Naive B cell (primary cell): ENCODE results near the gene PSMB2. TPM values are rescaled to one million over a fixed set of nuclear protein-coding genes. Genes with fewer than 3 reads are reported as not detected.
"Not testable (repeated sequence)": the region's sequence is repeated elsewhere in the genome, so short reads cannot be mapped to it uniquely, and the experiment has no call there.

Experiments used
- ATAC-seq, 2 donors: fragments of 150-1000 bp; cut with Tn5 transposase; 2 replicates each; pipeline ENCODE4 v1.10.0; 2021; ENCODE audit warnings: low read depth in 2 of 2, mild to moderate bottlenecking in 2 of 2, moderate library complexity in 2 of 2
- DNase-seq: peaks from one replicate; pipeline ENCODE4 v3.0.0; 2022
- H3K27ac Mint-ChIP-seq, 6 donors: one replicate each; pipeline ENCODE4 v1.8.0; 2020 to 2022; ENCODE audit warnings: mild to moderate bottlenecking in 6 of 6, mixed read lengths in 6 of 6, moderate library complexity in 5 of 6, inconsistent platforms in 2 of 6
- H3K27me3 Mint-ChIP-seq, 3 donors: one replicate each; pipeline ENCODE4 v1.8.0; 2021 to 2022; ENCODE audit warnings: mixed read lengths in 3 of 3, mild to moderate bottlenecking in 1 of 3
- H3K36me3 Mint-ChIP-seq, 2 donors: one replicate each; pipeline ENCODE4 v1.8.0; 2020 to 2022; ENCODE audit warnings: mixed read lengths in 2 of 2, inconsistent platforms in 1 of 2, mild to moderate bottlenecking in 1 of 2
- H3K4me1 Mint-ChIP-seq, 3 donors: one replicate each; pipeline ENCODE4 v1.8.0; 2020 to 2022; ENCODE audit warnings: mixed read lengths in 3 of 3, inconsistent platforms in 1 of 3, mild to moderate bottlenecking in 1 of 3, moderate library complexity in 1 of 3
- H3K4me3 Mint-ChIP-seq, 8 donors: one replicate each; pipeline ENCODE4 v1.8.0; 2020 to 2022; ENCODE audit warnings: mild to moderate bottlenecking in 8 of 8, mixed read lengths in 8 of 8, moderate library complexity in 8 of 8, inconsistent platforms in 2 of 8
- H3K9me3 Mint-ChIP-seq, 7 donors: one replicate each; pipeline ENCODE4 v1.8.0; 2020 to 2022; ENCODE audit warnings: mixed read lengths in 7 of 7, mild to moderate bottlenecking in 5 of 7, inconsistent platforms in 2 of 7, moderate library complexity in 1 of 7
- polyA plus RNA-seq, 6 donors: library from polyadenylated mRNA; unstranded; fragments of 300-500 nt; fragmentation: Illumina TruSeq; gene quantifications; one replicate each; pipeline ENCODE4 v1.2.3, GENCODE V29; 2021; ENCODE audit warnings: low read depth in 6 of 6

PSMB2 gene
- 10 to 100 TPM; 59.7 to 69.0 (median 65.9) TPM for polyA plus RNA-seq

DNA sequence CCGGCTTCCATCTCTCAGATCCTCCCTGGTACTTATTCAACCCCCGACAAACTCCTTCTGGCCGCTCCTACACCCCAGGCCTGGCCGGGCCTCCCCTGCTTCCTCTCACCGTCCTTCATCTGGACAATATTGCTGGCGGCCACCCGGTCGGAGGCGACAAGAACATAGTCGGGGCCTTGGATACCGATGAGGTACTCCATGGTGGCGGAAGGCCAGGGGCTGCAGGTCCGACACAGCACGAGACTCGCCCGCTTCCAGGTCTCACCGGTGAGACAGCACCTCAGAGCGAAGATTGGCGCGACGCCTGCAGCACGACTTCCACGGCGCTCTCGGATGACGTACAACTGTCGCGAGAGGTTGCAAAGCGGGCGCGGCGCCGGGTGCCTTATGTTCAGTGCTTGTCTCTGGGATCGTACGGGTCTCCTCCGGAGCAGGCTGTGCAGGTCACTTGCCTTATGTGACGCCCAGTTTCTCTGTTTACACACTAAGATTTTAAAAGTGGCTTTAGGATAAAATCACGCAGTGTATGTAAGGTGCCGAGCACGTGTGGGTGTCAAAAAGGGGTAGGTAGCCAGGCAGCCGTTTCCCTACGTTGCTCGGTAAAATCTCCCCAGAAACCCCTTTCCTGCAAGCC, at the start of gene PSMB2:
PSMB2 (minus strand) TSS at position 294 of the 634 bp plus-strand sequence; CDS start at position 200, 94 bp downstream.
- H3K27me3 Mint-ChIP-seq: peaks cover 13 to 23% (median 18%) of the 10 kb centered on the region in 3 donors
- H3K4me3 Mint-ChIP-seq: peak within 1 kb of the TSS; percentile 97 to 100 (median 100)
- ATAC-seq (peak; percentile 93 to 94), DNase-seq (peak; percentile 91)
- no peaks in the 10 kb centered on the region for H3K9me3 Mint-ChIP-seq
- peak within 1 kb of the TSS; percentile 97 to 99 (median 98) for H3K27ac Mint-ChIP-seq
- peaks cover 16 to 41% (median 35%) of the 10 kb centered on the region in 3 donors for H3K4me1 Mint-ChIP-seq
- H3K36me3 Mint-ChIP-seq: peaks cover 0 to 7% of the 10 kb centered on the region in 2 donors

DNA sequence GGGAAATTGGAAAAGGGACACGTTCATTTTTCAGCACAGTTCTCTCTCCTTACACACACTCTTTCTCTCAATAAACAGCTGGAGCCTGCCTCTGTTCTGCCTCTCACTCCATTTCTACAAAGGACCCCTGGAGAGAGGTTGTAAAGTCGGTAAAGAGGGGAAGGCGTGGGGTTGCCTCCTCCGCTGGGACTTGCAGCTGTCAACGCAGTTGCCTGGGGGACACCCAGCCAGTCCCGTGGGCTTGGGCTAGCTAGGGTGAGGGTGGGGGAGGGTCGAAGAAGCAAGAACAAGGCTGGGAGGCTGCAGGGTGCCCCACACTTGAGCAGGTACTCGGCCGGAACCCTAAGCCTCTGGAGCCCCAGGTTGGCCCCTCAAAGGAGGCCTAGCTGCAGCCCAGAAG, 49.8 kb upstream of the PSMB2 start:
- no peak overlapping the region for H3K4me3 Mint-ChIP-seq
- H3K27ac Mint-ChIP-seq: peak overlapping the region in 1 of 6 donors; percentile 2
- peaks cover 0 to 5% (median 0%) of the 10 kb centered on the region in 7 donors for H3K9me3 Mint-ChIP-seq
- H3K36me3 Mint-ChIP-seq: no peaks in the 10 kb centered on the region
- ATAC-seq (no peak), DNase-seq (no peak)
- no peaks in the 10 kb centered on the region for H3K4me1 Mint-ChIP-seq
- H3K27me3 Mint-ChIP-seq: peaks cover 20 to 61% (median 43%) of the 10 kb centered on the region in 3 donors

GRCh38 chr1:35690103-35690502, 48.8 kb upstream of the PSMB2 start:
- not testable (repeated sequence) for H3K36me3 Mint-ChIP-seq, H3K4me3 Mint-ChIP-seq, ATAC-seq, H3K4me1 Mint-ChIP-seq, H3K9me3 Mint-ChIP-seq, DNase-seq
- peaks cover 24 to 59% (median 38%) of the 10 kb centered on the region in 3 donors for H3K27me3 Mint-ChIP-seq
- H3K27ac Mint-ChIP-seq: peak overlapping the region in 1 of 6 donors; percentile 64

- Mint-ChIP-seq H3K4me1 (no peaks in the 10 kb centered on the region), H3K27ac (no peak overlapping the region), H3K27me3 (peaks cover 24 to 66% (median 47%) of the 10 kb centered on the region in 3 donors), H3K4me3 (no peak overlapping the region), H3K9me3 (peaks cover 0 to 5% (median 0%) of the 10 kb centered on the region in 7 donors), H3K36me3 (no peaks in the 10 kb centered on the region)
- DNase-seq: no peak
- ATAC-seq: no peak
These were observed 46.8 kb upstream of the PSMB2 start for GRCh38 chr1:35688161-35688560.

- DNase-seq (no peak), ATAC-seq (no peak)
- Mint-ChIP-seq H3K4me1 (no peaks in the 10 kb centered on the region), H3K36me3 (no peaks in the 10 kb centered on the region), H3K27ac (no peak overlapping the region), H3K27me3 (peaks cover 14 to 46% (median 32%) of the 10 kb centered on the region in 3 donors), H3K4me3 (no peak overlapping the region), H3K9me3 (no peaks in the 10 kb centered on the region)
These were observed 41.7 kb upstream of the PSMB2 start for GRCh38 chr1:35683012-35683411.

DNA sequence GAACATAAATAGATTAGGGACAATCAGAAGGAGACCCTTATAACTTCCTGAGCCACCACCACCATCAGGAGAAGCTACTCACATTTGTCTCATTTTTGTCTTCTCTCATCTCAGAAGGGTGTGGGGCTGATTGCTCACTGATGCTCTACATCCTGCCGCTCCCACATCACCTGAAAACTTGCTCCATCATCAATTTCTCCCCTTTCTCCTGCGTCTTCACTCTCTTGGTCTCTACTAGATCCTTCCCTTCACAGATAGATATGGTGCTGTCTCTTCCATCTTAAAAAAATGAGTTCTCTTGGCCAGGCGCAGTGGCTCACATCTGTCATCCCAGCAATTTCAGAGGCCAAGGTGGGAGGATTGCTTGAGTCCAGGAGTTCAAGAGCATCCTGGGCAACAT, 38.9 kb upstream of the PSMB2 start:
- H3K4me1 Mint-ChIP-seq: no peaks in the 10 kb centered on the region
- no peaks in the 10 kb centered on the region for H3K36me3 Mint-ChIP-seq
- peak overlapping the region in 1 of 6 donors; percentile 73 for H3K27ac Mint-ChIP-seq
- H3K27me3 Mint-ChIP-seq: peaks cover 18 to 35% (median 33%) of the 10 kb centered on the region in 3 donors
- ATAC-seq (no peak), DNase-seq (no peak)
- H3K9me3 Mint-ChIP-seq: no peaks in the 10 kb centered on the region
- no peak overlapping the region for H3K4me3 Mint-ChIP-seq

GRCh38 chr1:35675773-35676172, 34.4 kb upstream of the PSMB2 start:
- Mint-ChIP-seq H3K4me3 (no peak overlapping the region), H3K9me3 (no peaks in the 10 kb centered on the region), H3K4me1 (no peaks in the 10 kb centered on the region), H3K27me3 (peaks cover 34 to 40% (median 36%) of the 10 kb centered on the region in 3 donors), H3K36me3 (no peaks in the 10 kb centered on the region), H3K27ac (no peak overlapping the region)
- DNase-seq (no peak), ATAC-seq (no peak)

DNA sequence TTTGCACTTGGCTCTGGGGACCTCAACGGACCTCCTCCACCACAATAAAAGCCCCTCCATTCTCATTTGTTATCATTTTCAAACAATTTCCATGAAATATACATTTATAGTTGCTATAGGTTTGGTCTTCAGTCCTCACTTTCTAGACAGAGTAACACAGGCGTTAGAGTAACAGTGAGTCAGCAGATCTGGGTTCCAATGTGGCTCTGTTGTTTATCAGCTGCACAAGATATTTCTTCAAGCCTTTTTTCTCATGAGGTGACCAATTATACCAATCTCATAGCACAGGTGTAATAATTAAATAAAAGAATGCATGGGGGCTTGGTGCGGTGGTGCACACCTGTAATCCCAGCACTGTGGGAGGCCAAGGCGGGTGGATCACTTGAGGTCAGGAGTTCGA, 32.8 kb upstream of the PSMB2 start:
- Mint-ChIP-seq H3K4me3 (no peak overlapping the region), H3K27ac (no peak overlapping the region), H3K4me1 (no peaks in the 10 kb centered on the region), H3K36me3 (no peaks in the 10 kb centered on the region), H3K27me3 (peaks cover 33 to 39% (median 36%) of the 10 kb centered on the region in 3 donors), H3K9me3 (no peaks in the 10 kb centered on the region)
- DNase-seq: no peak
- ATAC-seq: no peak

GRCh38 chr1:35672116-35672515, 30.8 kb upstream of the PSMB2 start:
- DNase-seq (no peak), ATAC-seq (no peak)
- Mint-ChIP-seq H3K4me1 (no peaks in the 10 kb centered on the region), H3K4me3 (no peak overlapping the region), H3K27ac (no peak overlapping the region), H3K36me3 (no peaks in the 10 kb centered on the region), H3K27me3 (peaks cover 31 to 45% (median 39%) of the 10 kb centered on the region in 3 donors), H3K9me3 (no peaks in the 10 kb centered on the region)

DNA sequence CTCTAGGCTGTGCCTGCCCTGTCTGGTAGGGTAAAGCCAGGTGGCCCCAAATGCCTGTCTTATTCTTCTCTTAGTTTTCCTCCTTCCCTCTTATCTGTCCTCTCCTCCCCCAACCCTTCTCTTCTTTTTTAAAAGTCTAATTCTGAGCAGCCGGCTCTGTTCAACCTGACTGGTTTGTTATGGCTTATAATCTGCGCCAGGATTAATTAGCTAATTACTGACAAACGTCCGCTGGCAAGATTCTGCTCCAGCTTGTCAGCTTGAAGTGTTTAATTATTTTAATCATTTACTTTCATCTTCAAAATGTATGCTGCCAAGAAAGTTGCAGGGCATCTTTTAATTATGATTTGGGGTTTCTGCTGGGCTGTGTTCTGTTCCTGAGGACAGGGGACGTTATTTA, 27.2 kb upstream of the PSMB2 start:
- Mint-ChIP-seq H3K4me3 (no peak overlapping the region), H3K9me3 (no peaks in the 10 kb centered on the region), H3K27ac (no peak overlapping the region), H3K4me1 (no peaks in the 10 kb centered on the region), H3K27me3 (peaks cover 26 to 50% (median 44%) of the 10 kb centered on the region in 3 donors), H3K36me3 (no peaks in the 10 kb centered on the region)
- ATAC-seq: no peak
- no peak for DNase-seq

DNA sequence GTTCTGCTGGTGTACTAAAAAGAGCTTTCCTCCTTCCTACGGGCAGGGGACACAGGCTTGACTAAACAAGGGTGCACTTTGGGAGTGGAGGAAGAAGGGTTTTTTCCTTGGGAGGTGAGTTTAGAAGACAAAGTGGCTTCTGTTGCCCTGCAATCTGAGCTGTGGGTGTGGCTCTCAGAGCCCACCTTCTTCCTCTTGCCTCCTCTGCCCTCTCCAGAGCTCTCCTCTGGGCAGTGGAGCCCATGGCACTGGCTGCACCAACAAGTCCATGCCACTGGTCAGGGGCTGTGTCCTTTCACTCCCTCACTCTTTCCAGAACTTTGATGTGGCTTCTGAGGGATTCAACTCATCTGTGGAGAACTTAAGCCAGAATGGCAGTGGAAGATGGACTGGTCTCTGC, 25.6 kb upstream of the PSMB2 start:
- H3K9me3 Mint-ChIP-seq: no peaks in the 10 kb centered on the region
- H3K36me3 Mint-ChIP-seq: no peaks in the 10 kb centered on the region
- DNase-seq (no peak), ATAC-seq (no peak)
- no peaks in the 10 kb centered on the region for H3K4me1 Mint-ChIP-seq
- no peak overlapping the region for H3K4me3 Mint-ChIP-seq
- H3K27me3 Mint-ChIP-seq: peaks cover 11 to 38% (median 38%) of the 10 kb centered on the region in 3 donors
- no peak overlapping the region for H3K27ac Mint-ChIP-seq

DNA sequence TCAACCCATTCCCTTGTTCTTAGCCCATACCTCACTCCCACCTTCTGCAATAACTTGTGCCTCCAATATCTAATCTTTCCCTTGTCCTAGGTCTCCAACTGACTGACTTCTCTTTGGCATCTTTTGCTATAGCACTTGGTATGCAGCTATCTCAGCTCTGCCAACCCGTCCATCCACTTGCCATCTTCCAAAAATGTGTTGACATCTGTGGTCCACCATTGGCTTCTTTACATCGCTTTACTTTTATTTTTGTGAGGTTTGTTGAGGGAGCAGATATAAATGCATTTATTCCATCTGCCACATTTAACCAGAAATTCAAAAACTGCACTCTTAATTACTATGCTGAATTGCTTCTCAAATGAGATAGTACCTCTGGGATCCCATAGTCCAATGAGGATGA, 24.9 kb upstream of the PSMB2 start:
- no peak overlapping the region for H3K4me3 Mint-ChIP-seq
- no peaks in the 10 kb centered on the region for H3K4me1 Mint-ChIP-seq
- no peaks in the 10 kb centered on the region for H3K36me3 Mint-ChIP-seq
- H3K9me3 Mint-ChIP-seq: no peaks in the 10 kb centered on the region
- H3K27ac Mint-ChIP-seq: no peak overlapping the region
- H3K27me3 Mint-ChIP-seq: peaks cover 16 to 31% (median 31%) of the 10 kb centered on the region in 3 donors
- no peak for DNase-seq
- ATAC-seq: no peak

- H3K9me3 Mint-ChIP-seq: peaks cover 0 to 3% (median 0%) of the 10 kb centered on the region in 7 donors
- H3K27me3 Mint-ChIP-seq: peaks cover 20 to 25% (median 24%) of the 10 kb centered on the region in 3 donors
- no peak for DNase-seq
- H3K36me3 Mint-ChIP-seq: no peaks in the 10 kb centered on the region
- no peak for ATAC-seq
- no peak overlapping the region for H3K4me3 Mint-ChIP-seq
- no peaks in the 10 kb centered on the region for H3K4me1 Mint-ChIP-seq
- peak overlapping the region in 1 of 6 donors; percentile 85 for H3K27ac Mint-ChIP-seq
These were observed 22.1 kb upstream of the PSMB2 start for GRCh38 chr1:35663434-35663833.

DNA sequence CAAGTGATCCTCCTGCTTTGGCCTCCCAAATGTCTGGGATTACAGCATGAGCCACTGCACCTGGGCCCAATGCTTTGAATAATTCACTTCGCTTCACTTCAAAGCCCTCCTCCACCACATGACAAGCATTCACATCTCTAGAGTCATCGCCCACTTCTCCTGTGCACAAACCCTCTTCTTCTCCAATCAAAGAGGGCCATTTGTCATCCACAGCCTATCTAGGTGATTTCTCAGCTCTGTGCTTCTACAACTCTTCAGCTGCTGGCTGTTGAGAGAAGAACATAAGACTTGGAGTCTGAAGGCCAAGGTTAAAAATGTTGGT, 20.1 kb upstream of the PSMB2 start:
- Mint-ChIP-seq H3K4me1 (no peaks in the 10 kb centered on the region), H3K27ac (no peak overlapping the region), H3K9me3 (peaks cover 0 to 3% (median 0%) of the 10 kb centered on the region in 7 donors), H3K4me3 (no peak overlapping the region), H3K36me3 (no peaks in the 10 kb centered on the region), H3K27me3 (peaks cover 11 to 17% (median 13%) of the 10 kb centered on the region in 3 donors)
- no peak for ATAC-seq
- no peak for DNase-seq
